HG03571 (cell line): ENCODE results near the gene C9orf85.
"Not testable (repeated sequence)": the region's sequence is repeated elsewhere in the genome, so short reads cannot be mapped to it uniquely, and the experiment has no call there.

Experiments used
- ATAC-seq: cut with Tn5 transposase; IDR thresholded peaks from one replicate; pipeline ENCODE4 v1.9.1; 2021; ENCODE audit not compliant: unreplicated experiment

The C9orf85 gene

DNA sequence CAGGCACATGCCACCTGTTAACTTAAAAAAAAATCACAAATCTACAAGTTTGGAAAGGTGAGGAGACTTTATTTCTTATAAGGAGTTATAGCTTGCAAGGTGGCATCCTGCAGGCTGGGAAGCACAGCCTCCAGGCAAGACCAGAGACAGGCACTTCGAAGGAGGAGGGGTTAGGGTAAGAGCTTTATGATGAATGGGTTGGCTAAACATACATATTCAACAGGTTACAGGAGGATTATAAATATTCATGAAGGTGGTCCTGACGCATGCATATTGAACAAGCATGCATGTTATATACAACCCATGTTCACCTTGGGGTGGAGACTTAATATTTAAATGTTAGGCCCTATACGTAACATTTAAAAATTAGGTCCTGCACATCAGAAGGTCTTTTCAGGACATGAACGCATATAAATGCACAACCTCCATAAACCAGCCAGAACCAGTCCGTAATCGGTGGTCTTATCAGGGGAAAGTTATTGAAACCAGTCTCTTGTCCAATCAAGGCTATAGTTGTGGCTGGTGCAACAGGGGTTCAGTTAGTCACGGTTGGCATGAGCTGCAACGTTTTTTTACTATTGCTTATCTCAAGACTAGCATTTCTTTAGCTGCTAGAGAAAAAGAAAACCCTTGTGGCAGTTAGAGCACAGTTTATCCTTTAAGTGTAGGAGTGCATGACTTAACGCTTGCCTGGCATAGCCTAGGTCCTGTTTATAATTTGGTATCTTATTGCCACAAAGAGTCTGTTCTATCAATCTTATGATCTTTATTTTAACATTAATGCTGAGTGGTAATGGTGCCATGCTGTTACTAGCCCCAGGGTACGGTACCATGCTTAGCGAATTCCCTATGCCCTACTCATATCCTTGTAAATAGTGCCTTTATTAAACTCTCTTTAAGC lies 76.3 kb downstream of the C9orf85 start:
- ATAC-seq = no peak

DNA sequence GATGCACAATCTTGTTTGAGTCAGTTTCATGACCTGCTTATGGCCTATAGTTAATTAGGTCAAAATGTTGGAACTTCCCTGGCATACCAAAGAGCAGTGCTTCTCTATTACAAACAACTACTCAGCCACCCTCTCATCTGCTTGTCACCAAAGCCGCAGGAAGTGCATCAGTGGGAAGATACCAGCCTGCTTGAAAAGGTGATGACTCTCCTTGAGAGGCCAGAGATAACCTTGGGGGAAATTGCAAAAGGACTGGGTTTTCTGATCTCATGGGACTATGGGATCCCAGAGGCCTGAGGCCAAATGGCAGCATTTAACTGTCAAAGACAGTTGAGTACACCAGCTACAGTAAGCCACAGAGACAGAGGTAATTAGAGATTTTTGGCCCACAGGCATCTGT lies 79.0 kb downstream of the C9orf85 start:
- no peak for ATAC-seq

DNA sequence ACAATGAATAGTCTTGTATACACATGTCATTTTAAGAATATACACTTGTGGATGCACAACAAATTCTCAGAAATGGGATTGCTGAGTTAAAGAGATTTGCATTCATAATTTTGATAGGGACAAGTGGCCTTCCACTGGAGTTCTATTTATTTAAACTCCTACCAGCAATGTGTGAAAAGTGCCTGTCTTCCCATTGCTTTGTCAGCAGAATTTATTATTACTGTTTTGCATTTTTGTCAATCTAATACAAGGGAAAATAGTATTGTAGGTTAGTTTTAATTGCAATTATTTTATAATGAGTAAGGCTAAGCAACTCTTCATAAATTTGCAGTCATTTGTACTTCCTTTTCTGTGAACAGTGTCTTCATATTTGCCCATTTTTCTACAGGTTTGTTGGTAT lies 94.0 kb downstream of the C9orf85 start:
- ATAC-seq = no peak

DNA sequence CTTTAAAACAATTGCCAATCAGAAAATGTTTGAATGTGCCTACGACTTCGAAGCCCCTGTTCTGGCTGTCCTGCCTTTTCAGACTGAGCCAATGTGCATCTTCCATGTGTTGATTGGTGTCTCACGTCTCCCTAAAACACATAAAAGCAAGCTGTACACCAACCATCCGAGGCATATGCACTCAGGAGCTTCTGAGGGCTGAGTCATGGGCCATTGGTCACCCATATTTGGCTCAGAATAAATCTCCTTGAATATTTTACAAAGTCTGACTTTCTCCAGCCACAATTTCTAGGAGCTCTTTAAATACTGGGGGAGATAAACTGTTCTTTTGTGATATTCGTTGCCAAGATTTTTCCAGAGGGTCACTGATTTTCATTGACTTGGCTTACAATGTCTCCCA lies 95.1 kb downstream of the C9orf85 start:
- no peak for ATAC-seq

DNA sequence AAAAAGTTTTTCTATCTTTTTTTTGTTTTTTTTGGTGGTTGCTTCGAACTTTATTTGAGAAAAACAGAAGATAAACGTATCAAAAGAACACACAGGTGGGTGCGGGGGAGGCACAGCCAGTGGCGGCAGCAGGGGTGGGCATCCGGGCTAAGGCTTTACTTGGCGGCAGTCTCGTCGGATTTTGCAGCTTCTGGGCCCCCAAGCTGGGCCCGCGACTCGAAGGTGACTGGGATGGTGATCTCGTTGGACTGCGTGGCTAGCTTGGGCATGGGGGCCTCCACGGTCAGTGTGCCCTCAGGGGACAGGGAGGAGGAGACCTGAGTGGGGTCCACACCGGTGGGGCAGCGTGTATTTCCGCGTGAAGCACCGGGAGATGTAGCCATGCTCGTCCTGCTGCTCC lies 96.3 kb downstream of the C9orf85 start:
- ATAC-seq = not testable (repeated sequence)

DNA sequence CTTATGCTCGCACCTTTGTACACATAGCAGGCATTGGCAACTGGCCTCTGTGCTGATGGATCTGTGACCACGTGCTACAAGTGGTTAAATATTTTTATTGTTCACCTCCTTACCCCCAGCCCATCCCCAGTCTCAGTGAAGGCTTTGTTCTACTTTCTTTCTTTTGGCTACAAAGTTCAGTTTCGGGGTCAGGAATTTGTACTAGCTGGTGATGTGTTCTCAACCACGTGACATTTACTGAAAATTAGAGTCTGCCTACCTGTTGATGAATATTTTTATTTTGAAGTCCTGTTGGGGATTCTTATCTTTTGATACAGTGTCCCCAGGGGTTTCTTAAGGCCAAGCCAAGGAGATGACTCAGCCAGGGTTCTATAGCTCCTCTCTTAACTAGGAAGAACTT lies 101.2 kb downstream of the C9orf85 start:
- no peak for ATAC-seq

DNA sequence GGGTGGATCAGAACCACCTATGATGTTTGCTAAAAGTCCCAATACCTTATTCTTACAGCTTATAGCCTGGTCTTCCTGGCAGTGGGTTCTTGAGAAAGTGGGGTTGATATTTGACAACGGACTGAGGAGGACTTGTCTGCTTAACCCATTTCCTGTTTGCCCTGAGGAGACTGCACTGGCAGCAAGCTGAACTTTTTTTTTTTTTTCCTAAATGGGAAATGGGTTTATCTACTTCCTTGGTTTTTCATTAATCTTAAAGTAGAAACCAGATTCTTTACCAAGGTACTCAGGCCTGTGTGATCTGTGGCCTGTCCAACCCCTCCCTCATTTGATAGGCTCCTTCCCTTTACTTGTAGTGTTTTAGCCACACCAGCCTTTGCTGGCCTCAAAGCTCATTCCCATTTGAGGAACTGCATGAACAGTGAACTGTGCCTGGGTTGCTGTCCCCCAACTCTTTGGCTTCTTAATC lies 101.9 kb downstream of the C9orf85 start:
- ATAC-seq = no peak

DNA sequence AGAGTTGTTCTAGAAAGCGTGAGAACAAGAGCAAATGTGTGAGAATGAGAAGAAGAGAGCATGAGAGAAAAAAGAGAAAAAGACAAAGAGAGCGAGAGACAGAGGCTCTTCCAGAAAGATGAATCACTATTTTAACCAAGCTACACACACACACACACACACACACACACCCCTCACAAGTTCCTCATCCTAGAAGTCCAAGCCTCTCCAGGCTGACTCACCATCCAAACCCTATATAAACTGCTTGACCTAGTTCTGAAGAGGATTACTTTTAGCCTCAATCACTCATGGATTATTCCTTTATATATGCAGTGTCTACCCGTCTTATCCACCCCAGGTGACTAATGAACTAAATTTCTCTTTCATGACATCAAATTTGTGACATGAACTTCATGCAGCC lies 111.4 kb downstream of the C9orf85 start:
- ATAC-seq = no peak
